Hematopoietic multipotent progenitor cell treated with erythropoietin and hydrocortisone succinate and interleukin-3 and kit ligand, for 8 days (in vitro differentiated cells): ENCODE measurements around the gene GRIN2C.
A peak's percentile ranks its signal among the peaks of the same experiment; 100 is the strongest.
"Not testable (repeated sequence)": the region's sequence is repeated elsewhere in the genome, so short reads cannot be mapped to it uniquely, and the experiment has no call there.

Experiments used
- DNase-seq: peaks from one replicate; pipeline ENCODE4 v3.0.0-alpha.2; 2015

GRIN2C gene

DNA sequence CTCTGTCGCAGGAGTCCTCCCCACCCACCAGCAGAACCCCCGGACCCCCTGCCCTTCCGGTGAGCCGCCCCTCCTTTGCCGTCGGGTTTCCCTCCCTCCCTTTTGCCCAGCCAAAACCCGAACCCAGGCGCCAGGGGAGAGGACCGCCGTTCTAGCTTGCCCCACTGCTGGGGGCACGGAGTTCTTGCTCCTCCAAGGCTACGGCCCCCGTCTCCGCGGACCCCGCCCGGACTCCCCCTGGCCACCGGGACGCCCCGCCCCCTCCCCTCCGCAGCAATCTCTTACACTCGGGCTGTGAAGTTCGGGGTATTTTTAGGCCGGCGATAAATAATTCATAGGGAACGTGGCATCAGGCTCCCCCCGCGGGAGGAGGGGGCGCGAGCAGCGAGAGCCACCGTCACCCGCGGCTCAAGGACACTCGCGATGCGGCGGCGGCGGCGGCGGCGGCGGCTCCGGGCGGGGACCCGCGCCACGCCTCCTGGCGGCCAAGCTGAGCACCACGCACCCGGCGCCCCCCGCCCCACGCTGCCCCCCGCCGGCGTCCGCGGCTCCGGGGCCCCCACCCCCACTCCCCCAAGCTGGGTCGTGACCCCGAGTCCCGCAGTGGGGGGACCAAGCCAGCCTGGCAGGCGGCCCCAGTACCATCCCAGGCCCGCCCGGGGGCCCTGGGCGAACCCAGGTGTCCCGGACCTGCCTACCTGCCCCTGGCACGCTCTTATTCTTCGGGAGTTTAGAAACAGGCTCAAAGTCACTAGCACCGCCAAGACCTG lies at the start of gene GRIN2C:
Gene GRIN2C (minus strand): TSS at position 427 of the 770 bp plus-strand sequence. CDS start 4,793 bp downstream, outside the sequence.
- DNase-seq: no peak

DNA sequence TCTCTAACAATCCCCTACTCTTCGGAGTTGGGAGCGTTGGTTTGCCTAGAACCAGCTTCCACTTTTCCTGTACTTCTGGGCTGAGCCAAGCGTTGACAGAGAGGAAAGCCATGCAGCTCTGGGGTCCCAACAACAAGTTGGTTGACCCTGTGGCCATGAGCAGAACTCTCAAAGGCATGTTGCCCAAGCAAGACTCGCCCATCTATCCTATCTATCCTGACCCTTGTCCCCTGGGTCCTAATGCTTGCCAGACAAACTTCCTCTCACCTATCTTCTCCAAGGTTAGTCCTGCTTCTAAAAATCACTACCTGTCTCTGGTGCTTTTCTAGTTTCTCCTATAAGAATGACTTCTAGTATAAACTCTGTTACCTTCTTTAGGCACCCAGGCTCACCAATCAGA lies 49.4 kb upstream of the GRIN2C start:
- not testable (repeated sequence) for DNase-seq

DNA sequence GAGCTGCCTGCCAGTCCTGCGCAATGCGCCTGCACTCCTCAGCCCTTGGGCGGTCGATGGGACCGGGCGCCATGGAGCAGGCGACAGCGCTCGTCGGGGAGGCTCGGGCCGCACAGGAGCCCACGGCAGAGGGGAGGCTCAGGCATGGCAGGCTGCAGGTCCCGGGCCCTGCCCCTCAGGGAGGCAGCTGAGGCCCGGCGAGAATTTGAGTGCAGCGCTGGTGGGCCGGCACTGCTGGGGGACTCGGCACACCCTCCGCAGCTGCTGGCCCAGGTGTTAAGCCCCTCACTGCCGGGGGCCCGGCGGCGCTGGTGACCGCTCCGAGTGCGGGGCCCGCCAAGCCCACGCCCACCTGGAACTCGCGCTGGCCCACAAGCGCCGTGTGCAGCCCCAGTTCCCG lies 47.3 kb upstream of the GRIN2C start:
- DNase-seq: no peak

DNA sequence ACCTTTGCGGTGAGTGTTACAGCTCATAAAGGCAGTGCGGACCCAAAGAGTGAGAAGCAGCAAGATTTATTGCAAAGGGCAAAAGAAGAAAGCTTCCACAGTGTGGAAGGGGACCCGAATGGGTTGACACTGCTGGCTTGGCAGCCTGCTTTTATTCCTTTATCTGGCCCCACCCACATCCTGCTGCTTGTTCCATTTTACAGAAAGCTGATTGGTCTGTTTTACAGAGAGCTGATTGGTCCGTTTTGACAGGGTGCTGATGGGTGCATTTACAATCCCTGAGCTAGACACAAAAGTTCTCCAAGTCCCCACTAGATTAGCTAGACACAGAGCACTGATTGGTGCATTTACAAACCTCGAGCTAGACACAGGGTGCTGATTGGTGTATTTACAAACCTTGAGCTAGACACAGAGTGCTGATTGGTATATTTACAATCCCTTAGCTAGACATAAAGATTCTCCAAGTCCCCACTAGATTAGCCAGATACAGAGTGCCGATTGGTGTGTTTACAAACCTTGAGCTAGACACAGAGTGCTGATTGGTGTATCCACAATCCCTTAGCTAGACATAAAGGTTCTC lies 46.6 kb upstream of the GRIN2C start:
- DNase-seq: peak; percentile 28

DNA sequence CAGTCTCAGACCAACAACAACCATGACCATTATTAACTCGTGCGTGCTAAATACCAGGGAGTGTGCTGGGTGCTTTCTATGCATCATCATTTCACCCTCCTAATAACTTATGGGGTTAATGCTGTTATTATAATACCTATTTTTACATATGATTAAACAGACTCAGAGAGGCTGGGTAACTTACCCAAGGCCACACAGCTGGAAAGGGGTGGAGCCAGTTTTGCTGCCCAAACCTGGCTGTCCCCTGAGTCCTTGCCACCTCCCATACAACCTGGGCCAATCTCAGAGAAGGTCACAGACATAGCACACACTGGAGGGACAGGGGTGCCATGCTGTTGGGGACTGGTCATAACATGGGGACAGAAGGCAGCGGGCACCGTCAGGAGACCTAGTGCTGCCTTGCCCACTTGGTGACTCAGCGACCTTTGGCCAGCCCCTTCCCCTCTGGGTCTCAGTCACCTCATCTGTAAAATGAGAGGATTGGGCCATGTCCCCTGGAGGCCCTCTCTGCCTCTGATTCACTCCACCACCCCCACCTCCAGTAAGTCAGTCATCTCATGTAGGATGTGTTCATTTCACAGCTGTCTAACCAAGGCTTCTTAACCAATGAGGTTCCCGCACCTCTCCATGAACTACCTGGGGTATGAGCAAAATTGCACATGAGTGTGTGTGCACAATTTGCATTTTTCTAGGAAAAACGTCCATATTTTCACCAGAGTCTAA lies 45.2 kb upstream of the GRIN2C start:
- no peak for DNase-seq

DNA sequence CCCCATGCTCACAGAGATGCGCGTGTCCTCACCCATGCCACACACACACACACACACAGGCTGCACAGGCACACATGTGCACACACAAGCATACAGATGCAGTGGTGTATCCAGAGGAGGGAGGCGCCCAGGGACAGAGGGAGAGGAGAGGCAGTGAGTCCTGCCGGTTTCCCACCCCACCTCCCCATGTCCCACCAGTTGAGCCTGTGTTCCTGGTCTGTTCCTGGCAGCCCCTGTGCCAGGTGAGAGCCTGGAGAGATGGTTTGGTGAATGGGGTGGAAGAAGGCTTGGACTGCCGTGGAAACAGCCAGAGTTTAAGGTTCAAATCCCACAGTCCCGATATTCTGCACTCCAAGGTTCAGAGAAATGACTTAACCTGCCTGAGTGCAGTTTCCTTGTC lies 44.0 kb upstream of the GRIN2C start:
- DNase-seq: no peak

DNA sequence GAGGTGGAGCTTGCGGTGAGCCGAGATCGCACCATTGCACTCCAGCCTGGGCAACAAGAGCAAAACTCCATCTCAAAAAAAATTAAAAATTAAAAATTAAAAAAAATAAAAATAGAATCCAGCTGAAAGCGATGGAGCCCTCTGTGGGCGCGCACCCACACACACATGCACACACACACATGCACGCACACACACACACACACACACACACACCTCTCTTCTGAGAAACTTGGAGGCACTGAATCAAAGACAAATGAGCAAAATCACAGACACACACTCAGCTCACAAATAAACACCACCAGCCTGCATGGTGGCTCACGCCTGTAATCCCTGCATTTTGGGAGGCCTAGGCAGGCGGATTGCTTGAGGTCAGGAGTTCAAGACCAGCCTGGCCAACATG lies 43.3 kb upstream of the GRIN2C start:
- no peak for DNase-seq

DNA sequence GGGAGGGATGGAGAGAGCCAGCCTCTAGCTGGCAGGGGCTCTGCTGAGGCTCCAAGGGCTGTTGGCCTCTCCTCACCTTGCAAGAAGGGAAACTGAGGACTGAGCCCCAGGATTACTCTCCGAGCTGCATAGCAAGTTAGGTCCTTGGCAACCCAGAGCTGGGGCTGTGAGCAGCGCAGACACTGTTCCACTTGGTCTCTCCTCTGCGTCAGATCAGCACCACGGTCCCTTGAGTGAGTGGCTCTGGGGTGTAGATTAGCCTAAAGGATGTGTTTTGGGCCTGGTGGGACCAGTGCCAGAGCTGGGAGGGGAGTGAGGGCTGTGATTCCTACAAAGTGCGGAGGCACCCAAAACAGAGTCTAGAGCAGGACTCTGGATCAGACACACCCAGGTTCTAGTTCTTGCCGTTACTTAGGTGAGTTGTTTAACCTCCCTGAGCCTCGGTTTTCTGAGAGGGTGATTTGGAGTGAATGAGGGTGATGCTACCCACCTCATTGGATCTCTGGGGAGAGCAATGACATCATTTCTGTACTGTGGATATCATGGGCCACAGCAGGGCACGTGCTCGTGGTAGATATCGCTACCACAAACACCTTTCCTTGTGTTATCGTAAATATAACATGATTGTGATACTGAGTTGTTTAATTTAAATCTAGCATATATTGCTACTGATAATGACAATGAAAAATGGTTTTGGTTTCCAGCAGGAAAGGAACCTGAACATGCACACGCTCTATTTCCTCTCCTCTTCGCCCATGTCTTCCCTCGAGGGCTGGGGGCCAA lies 41.9 kb upstream of the GRIN2C start:
- peak; percentile 15 for DNase-seq

DNA sequence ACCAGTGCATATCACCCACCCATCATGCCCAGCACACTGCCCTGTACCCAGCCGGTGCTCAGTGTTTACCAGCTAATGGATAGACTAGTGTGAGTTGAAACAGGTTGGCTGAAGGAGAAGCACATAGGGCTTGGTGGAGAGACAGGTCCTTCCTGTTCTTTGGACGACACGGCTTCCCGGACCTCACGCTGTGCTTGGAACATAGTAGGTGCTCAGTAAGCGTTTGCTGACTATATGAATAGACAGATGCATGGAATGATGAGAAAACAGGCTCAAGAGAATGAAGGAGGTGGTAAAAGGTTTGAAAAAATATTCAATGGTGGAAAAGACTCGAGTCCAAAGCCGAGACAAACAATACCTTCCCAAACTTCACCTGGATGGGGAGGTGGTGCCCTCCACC lies 40.5 kb upstream of the GRIN2C start:
- DNase-seq: no peak

DNA sequence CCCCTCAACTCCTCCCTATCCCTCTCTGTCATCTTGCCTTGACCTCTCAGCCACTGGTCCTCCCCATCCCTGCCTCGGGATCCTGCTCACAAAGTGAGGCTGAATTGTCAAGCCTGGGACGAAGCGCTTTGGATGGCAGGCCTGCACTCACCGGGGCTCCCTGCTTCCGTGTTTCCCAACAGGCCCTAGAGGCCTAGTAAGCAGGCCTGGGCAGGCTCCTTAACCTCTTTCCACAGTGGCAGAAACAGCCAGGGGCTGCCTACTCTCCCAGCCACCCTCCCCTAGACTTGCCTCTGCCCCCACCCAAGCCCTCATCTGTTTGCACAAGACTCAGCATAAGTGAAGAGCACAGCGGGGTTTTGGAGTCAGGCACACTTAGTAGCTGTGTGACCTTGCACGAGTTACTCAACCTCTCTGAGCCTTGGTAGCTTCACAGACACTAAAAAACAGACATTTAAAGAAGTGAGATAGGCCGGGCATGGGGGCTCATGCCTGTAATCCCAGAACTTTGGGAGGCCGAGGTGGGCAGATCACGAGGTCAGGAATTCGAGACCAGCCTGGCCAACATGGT lies 38.8 kb upstream of the GRIN2C start:
- no peak for DNase-seq

DNA sequence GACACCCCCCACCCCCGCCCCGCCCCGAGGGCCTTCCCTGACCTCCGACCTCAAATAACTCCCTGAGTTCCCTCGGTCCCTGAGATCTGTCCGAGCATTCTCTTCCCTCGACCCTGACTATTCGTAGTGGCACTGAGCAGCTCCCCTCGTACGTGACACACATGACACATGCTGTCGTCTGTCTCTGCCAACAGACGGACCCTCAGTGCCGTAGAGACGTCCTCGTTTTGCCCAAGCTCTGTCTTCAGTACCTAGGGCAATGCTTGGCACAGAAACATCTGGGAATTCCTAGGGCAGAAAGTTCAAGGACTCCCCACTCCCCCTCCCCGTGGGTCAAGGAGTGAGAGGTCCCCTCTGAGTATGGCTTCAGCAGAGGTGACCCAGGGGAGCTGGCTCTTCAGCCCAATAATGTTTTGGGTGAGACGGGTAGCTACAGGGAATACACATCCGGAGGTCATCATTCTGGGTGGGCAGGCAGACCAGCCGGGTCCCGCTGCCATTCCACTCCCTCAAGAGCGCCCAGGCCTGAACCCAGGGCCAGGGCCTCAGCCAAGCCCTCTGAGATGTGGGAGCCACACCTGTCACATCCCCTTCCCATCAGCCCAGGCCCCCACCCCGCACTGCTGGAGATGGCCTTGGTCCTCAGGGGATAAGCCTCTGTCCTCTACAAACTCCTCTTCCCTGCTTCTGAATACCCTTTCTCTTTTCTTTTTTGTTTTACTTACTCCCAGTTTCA lies 34.4 kb upstream of the GRIN2C start:
- DNase-seq: no peak

DNA sequence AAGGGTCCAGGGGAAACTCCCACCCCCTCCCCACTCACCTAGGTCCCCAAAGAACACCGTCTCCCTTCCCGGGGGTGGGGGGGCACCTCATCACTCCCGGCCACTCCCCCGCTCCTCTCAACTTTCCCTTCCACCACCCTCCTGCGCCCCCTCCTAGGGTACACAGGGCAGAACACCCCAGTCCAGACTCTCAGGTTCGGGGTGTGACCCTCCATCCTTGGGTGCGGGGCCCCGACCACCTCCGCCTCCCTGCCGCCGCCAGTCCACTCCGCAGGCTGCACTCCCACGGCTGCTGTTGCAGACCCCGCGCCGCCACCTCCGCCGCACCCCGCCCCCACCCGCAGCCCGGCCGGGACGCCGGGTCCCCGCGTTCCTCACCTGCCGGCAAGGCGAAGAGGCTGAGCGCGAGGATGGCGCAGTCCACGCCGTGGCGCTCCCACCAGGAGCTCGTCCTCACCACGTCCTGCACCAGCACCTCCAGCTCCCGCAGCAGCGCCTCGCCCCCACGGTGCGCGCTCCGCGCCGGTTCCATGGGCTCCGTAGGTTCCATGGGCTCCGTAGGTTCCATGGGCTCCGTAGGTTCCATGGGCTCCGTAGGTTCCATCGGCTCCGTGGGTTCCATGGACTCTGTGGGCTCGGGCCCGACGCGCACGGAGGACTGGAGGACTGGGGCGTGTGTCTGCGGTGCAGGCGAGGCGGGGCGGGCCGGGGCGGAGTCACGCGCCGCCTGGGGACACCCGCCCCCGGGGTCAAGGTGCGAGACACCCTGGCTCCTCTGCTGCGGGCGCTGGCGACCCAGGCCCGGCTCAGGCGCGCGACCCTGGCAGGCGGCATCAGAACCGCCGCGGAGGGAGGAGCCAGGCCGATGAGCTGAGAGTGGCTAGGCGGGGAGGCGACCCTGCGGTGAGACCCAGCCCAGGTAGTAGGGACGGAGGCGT lies 33.6 kb upstream of the GRIN2C start, which contains the start of gene FADS6:
Gene FADS6 (minus strand): TSS at position 660 of the 938 bp plus-strand sequence. CDS start 38 bp downstream, at position 622.
- DNase-seq: no peak

DNA sequence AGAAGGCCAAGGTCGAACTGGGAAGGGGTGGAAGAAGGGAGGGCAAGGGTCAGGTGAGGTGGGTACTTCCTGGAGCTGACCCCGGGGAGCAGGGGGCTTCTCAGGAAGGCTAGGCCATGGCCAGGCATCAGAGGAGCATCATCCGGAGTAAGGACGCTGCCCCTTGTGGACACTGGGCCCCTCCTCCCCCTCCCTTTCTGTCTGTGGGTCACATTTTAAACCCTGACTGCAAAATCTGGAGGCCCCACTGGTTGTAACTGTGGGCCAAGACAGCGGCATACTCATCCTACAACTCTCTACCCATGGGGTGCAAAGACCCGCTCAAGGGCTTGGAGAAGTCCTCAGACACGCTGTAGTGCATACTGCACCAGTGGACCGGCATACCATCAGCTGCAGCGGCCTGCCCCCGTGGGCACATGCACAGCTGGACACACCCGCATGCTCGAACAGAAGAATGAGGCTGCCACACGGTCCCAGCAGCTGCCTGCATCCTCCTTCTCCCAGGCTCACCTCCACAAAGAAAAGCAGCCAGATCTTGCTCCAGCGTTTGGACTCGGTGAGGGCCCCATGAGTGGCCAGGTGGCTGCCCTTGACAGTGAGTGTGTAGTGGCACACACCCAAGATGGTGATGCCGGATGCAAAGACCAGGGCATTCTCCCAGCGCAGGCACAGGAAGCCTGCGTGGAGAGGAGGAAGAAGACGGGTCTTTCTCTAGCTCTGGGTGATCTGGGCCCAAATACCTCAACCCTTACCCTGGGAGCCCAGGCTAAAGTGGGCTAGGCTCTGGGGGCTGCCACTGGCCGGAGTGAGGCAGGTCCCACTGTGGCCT lies 32.5 kb upstream of the GRIN2C start:
- no peak for DNase-seq

DNA sequence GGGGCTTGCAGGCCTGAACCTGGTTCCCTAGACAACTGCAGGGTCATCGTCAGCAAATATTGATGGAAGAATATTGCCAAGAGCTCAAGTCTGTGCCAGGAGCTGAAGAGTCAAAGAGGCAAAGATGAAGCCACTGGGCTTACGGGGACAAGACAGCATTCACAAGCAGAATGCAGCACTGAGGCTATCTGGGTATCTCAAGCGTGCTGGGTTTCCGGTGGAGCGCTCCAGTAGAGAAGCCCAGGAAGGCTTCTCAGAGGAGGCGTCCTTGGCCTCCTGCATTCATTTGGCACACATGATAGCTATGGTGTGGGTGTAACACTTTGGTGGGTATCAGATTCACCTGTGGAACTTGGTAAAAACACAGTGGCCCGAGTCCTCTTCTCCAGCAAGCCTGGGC lies 30.9 kb upstream of the GRIN2C start:
- DNase-seq: no peak

DNA sequence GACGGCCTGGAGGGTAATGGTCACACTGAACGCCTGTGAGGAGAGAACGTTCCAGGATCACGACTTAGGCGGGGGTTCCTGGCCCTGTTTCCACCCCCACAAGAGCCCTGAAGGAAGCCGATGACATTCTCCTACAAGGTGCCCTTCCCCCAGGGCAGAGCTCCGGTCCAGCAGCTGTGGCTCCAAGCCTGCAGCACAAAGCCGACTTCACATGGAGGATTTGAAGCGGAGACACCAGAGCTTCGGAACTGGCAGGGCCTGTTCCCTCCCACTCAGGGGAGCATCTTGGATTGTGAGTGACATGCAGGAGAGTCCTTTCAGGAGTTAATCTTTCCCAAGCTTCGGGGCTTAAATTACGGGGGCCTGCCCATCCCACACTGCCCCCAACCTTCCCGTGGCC lies 28.8 kb upstream of the GRIN2C start:
- no peak for DNase-seq

DNA sequence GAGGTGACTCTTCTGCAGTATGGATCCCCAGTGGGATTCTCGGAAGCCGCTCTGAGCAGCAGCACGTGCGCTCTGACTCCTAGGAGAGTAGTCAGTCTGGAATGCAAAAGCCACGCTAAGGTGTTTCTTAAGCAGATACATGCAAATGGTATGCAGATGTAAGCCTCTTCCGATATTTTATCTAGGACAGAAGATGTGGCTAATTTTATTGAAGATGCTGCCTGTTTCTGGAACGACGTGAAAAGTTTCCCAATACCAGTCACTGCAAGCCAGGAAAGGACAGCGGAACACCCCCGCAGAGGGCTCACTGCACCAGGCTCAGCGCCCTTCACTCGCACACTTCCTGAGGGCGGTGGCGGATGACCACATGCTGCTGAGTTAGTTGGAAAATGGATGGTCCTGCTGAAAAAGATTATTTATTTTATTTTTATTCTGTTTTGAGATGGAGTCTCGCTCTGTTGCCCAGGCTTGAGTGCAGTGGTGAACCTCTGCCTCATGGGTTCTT lies 23.6 kb upstream of the GRIN2C start:
- DNase-seq: no peak

DNA sequence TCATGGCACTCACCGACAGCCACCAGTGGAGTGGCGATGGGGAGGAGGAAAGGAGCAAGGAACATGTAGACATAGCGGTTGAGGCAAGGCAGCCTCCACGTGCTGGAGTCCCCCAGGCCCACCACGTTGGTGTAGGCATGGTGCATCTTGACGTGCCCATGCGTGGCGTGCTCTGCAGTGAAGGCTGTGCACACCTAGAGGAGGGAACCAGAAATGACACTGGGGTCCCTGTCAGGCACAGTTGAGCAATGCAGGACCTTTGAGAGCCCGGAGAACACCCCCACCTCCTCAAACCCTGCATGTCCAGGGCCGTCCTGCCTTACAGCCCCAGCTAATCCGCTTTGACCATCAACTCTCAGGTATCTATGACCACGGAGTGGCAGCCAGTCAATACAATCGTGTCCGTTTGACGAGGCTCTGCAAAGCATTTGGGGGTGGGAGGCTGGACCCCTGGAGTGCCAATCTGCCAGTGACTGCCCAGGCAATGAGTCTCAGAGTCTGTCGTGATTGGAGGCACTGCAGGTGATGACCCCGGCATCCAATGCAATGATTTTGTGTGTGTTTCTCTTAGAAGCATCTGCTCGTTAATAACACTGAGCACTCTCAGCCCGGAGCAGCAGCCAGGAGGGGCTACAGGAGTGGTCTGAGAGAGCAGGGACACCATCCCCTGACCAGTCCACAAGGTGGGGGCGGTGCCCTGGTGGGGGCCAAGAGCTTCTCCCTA lies 23.0 kb upstream of the GRIN2C start:
- no peak for DNase-seq

DNA sequence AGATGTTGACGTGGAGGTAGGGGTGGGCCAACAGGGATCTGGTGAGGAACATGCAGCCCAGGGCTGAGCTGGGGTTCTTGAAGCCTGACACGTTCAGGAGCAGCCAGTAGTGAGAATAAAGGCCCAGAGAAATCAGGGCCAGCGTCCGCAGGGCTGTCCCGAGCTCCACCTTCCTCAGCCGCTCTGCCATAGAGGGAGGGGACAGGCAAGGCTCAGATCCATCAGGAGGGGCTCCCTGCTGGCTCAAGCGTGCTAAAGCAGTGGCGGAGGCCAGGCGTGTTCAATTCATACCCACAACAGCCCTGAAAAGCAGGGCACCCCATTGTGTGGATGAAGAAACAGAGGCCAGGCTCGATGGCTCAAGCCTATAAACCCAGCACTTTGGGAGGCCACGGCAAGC lies 21.4 kb upstream of the GRIN2C start:
- DNase-seq: no peak

DNA sequence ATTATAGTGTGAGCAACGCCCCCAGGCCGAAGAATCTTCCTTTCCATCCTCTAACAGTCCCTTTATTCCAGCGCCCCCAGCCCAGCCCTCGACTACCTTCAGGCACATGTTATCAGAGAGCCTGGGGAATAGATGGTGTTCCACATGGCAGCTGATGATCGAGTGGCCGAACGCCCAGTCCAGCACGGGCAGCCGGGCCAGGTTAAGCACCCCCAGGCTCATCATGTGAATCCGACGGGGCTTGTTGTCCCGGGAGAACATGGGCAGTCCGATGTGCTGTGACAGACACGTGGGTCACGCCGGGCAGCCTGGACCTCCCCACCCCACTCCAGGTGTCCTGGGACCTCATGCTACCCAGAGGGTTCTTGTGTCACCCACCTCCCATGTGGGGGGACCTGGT lies 19.6 kb upstream of the GRIN2C start:
- no peak for DNase-seq
